ENCODE measurements around the gene RPS6KB2.

DNA sequence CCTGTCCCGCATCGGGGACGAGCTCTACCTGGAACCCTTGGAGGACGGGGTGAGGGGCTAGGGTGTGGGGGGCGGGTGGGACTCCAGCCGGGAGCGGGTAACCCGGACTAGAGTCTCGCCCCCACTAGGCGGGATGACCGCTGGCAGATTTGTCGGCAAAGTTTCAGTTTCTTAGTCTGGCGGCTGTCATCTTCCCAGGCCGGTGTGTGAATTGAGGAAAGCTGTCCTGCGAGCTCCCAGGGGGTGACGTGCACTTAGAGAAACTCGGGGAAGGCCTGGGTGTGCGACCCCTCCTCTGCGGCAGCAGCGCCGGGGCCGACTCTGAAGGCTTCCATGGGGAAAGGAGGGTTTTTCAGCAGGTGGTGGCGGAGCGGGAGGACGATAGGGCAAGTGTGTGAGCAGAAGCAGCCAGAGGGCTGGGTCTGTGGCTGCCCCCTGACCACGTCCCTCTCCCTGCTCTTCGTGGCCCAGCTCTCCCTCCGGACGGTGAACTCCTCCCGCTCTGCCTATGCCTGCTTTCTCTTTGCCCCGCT is 36.0 kb upstream of the RPS6KB2 start:
- TF ChIP-seq, protein P1, sequence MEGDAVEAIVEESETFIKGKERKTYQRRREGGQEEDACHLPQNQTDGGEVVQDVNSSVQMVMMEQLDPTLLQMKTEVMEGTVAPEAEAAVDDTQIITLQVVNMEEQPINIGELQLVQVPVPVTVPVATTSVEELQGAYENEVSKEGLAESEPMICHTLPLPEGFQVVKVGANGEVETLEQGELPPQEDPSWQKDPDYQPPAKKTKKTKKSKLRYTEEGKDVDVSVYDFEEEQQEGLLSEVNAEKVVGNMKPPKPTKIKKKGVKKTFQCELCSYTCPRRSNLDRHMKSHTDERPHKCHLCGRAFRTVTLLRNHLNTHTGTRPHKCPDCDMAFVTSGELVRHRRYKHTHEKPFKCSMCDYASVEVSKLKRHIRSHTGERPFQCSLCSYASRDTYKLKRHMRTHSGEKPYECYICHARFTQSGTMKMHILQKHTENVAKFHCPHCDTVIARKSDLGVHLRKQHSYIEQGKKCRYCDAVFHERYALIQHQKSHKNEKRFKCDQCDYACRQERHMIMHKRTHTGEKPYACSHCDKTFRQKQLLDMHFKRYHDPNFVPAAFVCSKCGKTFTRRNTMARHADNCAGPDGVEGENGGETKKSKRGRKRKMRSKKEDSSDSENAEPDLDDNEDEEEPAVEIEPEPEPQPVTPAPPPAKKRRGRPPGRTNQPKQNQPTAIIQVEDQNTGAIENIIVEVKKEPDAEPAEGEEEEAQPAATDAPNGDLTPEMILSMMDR (conservative IDR thresholded peaks at IDR 0.05): no peak
- no peak for TF ChIP-seq EZH2 (IDR thresholded peaks at IDR 0.05; ENCODE audit: low read depth)

All from PC-9 (cell line).